Loucy (cell line): ENCODE data around the gene KDM5A.
"Not testable (repeated sequence)": the region's sequence is repeated elsewhere in the genome, so short reads cannot be mapped to it uniquely, and the experiment has no call there.

Experiments
- EZH2phosphoT487 ChIP-seq: fragments of 200-600 bp; IDR thresholded peaks from 2 replicates; pipeline ENCODE4 v1.6.1; 2018; ENCODE audit warnings: antibody characterized with exemption, mild to moderate bottlenecking, moderate library complexity, borderline replicate concordance
- TF ChIP-seq, protein P1 (sequence below): fragments of 200-600 bp; sonication (generic); conservative IDR thresholded peaks from 2 replicates; pipeline ENCODE4 v1.5.1; 2014; ENCODE audit warnings: mild to moderate bottlenecking, antibody characterized with exemption, low read length

DNA sequence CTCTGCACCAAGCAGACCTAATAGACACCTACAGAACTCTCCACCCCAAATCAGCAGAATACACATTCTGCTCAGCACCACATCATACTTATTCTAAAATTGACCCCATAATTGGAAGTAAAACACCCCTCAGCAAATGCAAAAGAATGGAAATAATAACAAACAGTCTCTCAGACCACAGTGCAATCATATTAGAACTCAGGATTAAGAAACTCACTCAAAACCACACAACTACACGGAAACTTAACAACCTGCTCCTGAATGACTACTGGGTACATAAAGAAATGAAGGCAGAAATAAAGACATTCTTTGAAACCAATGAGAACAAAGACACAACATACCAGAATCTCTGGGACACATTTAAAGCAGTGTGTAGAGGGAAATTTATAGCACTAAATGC is 89.0 kb downstream of the KDM5A start:
- TF ChIP-seq, protein P1, sequence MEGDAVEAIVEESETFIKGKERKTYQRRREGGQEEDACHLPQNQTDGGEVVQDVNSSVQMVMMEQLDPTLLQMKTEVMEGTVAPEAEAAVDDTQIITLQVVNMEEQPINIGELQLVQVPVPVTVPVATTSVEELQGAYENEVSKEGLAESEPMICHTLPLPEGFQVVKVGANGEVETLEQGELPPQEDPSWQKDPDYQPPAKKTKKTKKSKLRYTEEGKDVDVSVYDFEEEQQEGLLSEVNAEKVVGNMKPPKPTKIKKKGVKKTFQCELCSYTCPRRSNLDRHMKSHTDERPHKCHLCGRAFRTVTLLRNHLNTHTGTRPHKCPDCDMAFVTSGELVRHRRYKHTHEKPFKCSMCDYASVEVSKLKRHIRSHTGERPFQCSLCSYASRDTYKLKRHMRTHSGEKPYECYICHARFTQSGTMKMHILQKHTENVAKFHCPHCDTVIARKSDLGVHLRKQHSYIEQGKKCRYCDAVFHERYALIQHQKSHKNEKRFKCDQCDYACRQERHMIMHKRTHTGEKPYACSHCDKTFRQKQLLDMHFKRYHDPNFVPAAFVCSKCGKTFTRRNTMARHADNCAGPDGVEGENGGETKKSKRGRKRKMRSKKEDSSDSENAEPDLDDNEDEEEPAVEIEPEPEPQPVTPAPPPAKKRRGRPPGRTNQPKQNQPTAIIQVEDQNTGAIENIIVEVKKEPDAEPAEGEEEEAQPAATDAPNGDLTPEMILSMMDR = not testable (repeated sequence)
- not testable (repeated sequence) for TF ChIP-seq EZH2phosphoT487
